HG02623 (cell line): ENCODE measurements around the gene ZNF74.
"Not testable (repeated sequence)": the region's sequence is repeated elsewhere in the genome, so short reads cannot be mapped to it uniquely, and the experiment has no call there.

Source experiments
- ATAC-seq: cut with Tn5 transposase; IDR thresholded peaks from one replicate; pipeline ENCODE4 v1.9.1; 2021; ENCODE audit warnings: moderate library complexity; ENCODE audit not compliant: unreplicated experiment

Gene ZNF74

DNA sequence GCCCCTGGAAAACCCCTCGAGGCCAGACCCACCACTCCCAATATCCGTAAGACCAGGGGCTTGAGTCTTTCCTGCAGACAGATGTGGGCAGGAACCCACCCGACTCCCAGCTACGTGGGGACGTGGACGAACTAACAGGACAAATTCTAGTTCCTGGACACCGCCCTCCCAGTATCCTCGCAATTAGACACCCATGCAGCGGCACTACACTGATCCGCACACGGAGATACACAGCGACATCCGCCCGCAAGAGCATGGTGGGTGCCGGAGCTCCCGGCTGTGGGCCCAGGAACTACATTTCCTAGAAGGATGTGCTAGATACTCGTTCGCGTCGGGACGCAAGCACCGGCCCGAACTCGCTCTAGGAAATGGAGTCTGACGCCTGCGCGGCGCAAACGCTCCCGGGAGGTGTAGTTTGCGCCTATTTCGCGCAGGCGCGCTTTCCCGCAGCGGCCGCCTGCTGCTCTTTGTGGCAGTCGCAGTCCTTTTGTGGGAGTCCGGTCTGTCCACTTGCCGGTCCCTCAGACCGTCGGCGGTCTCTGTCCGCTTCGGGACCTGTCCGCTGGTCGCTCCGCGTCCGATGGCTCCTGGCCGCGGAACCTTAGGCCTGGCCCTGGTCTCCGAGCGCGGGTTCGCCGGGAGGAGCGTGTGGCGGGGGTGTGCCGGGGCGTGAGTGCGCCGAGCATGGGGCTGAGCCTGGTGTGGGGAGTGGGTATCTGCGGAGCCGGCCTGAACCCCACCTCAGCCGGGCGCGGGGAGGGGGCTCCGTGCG, at the start of gene ZNF74:
TSS of gene ZNF74 (plus strand) at position 447 of the 772 bp plus-strand sequence. CDS start 478 bp downstream, outside the sequence.
- peak; percentile 69 for ATAC-seq

DNA sequence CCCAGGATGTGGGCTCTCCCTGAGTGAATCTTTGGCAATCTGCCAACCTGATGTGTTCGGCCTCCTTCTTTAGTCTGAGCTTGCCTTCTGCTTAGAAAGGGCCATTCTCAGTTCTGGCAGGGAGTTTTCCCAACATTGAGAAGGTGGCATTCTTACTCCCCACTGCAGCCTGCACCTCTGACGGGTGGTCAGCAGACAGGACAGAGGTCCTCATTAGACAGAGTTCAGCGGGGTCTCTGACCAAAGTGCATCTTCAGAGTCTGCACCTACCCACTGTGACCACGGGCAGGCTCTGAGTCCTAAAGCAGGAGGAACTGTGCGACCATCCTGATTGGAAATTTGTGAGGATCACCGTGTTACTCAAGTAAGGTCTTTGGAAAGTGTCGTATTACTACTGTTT, 47.4 kb upstream of the ZNF74 start:
- ATAC-seq, result not testable (repeated sequence)

DNA sequence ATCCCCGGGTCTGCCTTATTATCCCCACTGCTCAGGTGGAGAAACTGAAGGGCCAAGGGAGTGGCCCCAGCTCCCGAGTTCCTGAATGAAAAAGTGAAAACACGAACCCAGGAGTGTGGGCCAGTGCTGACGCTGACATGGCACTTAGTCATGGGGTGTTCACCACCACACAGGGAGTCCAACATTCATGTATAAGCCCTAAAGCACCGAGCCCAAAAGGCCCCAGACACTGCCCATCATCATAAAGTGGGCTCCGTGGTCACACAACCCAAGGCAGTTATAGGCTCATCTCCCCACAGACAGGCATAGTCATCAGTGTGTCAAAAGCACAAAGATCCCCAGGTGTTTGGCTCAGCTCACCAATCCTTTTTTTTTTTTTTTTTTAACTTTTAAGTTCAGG, 41.4 kb upstream of the ZNF74 start:
- not testable (repeated sequence) for ATAC-seq

DNA sequence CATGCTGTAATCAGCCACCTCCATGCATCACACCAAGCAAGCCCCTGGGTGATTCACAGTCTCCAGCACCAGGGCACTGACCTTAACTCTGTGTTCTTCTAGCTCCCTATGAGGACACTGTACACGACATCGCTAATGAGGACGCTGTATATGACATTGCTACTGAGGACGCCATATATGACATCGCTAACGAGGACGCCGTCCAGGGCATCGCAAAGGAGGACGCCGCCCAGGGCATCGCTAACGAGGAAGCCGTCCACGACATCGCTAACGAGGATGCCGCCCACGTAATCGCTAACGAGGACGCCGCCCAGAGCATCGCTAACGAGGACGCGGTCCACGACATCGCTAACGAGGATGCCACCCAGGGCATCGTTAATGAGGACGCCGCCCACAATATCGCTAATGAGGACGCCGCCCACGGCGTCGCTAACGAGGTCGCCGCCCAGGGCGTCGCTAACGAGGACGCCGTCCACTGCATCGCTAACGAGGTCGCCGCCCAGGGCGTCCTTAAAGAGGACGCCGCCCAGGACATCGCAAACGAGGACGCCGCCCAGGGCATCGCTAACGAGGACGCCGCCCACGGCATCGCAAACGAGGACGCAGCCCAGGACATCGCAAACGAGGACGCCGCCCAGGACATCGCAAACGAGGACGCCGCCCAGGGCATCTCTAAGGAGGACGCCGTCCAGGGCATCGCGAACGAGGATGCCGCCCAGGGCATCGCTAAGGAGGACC, 39.5 kb upstream of the ZNF74 start:
- ATAC-seq, result no peak

DNA sequence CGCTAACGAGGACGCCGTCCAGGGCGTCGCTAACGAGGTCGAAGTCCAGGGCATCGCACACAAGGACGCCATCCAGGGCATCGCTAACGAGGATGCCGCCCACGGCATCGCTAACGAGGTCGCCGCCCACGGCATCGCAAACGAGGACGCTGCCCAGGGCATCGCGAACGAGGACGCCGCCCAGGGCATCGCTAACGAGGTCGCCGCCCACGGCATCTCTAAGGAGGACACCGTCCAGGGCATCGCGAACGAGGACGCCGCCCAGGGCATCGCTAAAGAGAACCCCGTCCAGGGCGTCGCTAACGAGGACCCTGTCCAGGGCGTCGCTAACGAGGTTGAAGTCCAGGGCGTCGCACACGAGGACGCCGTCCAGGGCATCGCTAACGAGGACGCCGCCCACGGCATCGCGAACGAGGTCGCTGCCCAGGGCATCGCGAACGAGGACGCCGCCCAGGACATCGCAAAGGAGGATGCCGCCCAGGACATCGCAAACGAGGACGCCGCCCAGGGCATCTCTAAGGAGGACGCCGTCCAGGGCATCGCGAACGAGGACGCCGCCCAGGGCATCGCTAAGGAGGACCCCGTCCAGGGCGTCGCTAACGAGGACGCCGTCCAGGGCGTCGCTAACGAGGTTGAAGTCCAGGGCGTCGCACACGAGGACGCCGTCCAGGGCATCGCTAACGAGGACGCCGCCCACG, 37.9 kb upstream of the ZNF74 start:
- ATAC-seq, result not testable (repeated sequence)

DNA sequence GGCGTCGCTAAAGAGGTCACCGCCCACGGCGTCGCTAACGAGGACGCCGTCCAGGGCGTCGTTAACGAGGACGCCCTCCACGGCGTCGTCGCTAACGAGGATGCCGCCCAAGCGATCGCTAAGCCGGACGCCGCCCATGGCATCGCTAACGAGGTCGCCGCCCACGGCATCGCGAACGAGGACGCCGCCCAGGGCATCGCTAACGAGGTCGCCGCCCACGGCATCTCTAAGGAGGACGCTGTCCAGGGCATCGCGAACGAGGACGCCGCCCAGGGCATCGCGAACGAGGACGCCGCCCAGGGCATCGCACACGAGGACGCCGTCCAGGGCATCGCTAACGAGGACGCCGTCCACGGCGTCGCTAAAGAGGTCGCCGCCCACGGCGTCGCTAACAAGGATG, 37.0 kb upstream of the ZNF74 start:
- ATAC-seq, result not testable (repeated sequence)

DNA sequence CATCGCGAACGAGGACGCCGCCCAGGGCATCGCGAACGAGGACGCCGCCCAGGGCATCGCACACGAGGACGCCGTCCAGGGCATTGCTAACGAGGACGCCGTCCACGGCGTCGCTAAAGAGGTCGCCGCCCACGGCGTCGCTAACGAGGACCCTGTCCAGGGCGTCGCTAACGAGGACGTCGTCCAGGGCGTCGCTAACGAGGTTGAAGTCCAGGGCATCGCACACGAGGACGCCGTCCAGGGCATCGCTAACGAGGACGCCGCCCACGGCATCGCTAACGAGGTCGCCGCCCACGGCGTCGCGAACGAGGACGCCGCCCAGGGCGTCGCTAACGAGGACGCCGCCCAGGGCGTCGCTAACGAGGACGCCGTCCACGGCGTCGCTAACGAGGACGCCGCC, 36.0 kb upstream of the ZNF74 start:
- ATAC-seq, result not testable (repeated sequence)

DNA sequence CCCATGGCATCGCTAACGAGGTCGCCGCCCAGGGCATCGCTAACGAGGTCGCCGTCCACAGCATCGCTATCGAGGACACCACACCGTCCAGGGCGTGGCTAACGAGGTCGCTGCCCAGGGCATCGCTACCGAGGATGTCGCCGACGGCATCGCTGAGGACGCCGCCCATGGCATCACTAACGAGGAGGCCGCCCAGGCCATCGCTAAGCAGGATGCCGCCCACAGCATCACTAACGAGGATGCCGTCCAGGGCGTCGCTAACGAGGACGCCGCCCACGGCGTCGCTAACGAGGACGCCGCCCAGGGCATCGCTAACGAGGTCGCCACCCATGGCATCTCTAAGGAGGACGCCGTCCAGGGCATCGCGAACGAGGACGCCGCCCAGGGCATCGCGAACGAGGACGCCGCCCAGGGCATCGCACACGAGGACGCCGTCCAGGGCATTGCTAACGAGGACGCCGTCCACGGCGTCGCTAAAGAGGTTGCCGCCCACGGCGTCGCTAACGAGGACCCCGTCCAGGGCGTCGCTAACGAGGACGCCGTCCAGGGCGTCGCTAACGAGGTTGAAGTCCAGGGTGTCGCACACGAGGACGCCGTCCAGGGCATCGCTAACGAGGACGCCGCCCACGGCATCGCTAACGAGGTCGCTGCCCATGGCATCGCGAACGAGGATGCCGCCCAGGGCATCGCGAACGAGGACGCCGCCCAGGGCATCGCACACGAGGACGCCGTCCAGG, 35.3 kb upstream of the ZNF74 start:
- not testable (repeated sequence) for ATAC-seq

DNA sequence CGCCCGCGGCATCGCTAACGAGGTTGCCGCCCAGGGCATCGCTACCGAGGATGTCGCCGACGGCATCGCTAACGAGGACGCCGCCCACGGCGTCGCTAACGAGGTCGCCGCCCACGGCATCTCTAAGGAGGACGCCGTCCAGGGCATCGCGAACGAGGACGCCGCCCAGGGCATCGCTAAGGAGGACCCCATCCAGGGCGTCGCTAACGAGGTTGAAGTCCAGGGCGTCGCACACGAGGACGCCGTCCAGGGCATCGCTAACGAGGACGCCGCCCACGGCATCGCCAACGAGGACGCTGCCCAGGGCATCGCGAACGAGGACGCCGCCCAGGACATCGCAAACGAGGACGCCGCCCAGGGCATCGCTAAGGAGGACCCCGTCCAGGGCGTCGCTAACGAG, 33.7 kb upstream of the ZNF74 start:
- not testable (repeated sequence) for ATAC-seq

DNA sequence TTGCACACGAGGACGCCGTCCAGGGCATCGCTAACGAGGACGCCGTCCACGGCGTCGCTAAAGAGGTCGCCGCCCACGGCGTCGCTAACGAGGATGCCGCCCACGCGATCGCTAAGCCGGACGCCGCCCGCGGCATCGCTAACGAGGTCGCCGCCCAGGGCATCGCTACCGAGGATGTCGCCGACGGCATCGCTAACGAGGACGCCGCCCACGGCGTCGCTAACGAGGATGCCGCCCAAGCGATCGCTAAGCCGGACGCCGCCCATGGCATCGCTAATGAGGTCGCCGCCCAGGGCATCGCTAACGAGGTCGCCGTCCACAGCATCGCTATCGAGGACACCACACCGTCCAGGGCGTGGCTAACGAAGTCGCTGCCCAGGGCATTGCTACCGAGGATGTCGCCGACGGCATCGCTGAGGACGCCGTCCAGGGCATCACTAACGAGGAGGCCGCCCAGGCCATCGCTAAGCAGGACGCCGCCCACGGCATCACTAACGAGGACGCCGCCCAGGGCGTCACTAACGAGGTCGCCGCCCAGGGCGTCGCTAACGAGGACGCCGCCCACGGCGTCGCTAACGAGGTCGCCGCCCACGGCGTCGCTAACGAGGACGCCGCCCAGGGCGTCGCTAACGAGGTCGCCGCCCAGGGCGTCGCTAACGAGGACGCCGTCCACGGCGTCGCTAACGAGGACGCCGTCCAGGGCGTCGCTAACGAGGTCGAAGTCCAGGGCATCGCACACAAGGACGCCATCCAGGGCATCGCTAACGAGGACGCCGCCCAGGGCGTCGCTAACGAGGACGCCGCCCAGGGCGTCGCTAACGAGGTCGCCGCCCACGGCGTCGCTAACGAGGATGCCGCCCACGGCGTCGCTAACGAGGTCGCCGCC, 32.8 kb upstream of the ZNF74 start:
- ATAC-seq, result not testable (repeated sequence)

DNA sequence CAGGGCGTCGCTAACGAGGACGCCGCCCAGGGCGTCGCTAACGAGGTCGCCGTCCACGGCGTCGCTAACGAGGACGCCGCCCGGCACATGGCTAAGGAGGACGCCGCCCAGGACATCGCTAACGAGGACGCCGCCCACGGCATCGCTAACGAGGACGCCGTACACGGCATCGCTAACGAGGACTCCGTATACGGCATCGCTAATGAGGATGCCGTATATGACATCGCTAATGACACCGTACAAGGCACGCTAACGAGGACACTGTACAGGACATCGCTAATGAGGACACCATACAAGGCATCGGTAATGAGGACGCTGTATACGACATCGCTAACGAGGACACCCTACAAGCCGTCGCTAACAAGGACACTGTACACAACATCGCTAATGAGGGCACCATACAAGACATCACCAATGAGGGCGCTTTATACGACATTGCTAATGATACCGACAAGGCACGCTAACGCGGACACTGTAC, 32.2 kb upstream of the ZNF74 start:
- not testable (repeated sequence) for ATAC-seq

DNA sequence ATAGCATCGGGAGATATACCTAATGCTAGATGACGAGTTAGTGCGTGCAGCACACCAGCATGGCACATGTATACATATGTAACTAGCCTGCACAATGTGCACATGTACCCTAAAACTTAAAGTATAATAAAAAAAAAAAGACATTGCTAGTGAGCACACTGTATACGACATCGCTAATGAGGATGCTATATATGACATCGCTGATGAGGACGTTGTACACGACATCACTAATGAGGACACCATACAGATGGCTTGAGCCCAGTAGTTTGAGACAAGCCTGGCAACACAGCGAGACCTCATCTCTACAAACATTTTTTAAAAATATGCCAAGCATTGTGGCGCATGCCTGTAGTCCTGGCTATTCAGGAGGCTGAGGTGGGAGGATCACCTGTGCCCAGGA, 31.5 kb upstream of the ZNF74 start:
- not testable (repeated sequence) for ATAC-seq

DNA sequence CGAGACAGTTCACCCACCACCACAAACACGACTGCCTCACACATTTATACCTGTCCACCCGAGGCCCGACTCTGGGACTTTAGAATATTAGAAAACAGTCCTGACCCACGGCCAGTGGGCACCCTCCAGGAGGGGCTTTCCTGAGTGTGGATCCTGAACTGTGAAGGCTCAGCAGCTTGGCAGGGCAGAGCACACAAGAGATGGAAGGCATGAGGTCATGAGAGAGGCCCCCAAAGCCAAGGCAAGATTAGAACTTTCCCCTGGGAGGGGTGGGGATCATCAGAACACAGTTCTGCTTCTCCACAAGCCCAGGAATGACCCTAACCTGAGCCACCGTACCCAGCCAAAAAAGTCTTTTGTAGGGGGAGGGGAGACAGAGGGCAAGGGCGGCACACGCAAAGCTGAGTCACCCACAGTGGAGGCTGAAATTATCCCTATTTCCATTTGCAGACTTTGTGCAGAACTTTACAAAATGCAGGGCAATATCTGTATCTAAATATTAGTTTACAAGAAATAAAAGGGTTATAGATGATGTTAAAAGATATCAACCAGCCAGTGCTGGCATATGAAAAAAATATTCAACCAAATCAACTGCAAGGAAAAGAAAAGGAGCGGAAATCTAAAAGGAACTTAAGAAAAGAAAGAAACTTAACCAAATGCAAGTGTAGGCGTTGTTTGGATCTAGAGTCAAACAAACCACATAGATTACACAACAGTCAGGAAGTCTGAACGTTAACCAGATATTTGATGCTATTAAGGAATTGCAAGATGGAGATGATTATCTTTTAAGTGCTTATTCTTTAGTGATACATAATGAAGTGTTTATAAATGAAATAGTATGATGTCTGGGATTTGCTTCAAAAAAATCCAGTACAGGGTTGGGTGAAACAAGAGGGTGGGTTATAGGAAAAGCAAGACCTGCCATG, 29.4 kb upstream of the ZNF74 start:
- ATAC-seq, result not testable (repeated sequence)

DNA sequence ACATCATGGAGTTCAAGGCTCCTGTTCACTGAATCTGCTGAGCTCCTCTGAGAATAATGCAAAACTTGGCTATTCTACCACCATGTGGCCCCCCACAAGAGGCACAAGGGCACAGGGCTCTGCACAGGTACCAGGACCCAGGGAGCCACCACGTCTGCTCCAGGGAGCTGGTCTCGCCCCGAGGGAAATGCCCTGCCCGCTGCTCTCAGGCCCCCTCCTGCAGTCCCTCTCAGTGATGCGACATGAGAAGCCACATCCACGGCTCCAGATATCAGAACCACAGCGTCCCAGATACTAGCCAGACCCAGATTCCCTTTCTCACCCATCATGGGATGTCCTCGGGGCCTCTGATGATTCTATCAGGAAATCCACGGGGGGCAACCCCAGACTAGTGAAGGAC, 27.1 kb upstream of the ZNF74 start:
- ATAC-seq, result not testable (repeated sequence)

DNA sequence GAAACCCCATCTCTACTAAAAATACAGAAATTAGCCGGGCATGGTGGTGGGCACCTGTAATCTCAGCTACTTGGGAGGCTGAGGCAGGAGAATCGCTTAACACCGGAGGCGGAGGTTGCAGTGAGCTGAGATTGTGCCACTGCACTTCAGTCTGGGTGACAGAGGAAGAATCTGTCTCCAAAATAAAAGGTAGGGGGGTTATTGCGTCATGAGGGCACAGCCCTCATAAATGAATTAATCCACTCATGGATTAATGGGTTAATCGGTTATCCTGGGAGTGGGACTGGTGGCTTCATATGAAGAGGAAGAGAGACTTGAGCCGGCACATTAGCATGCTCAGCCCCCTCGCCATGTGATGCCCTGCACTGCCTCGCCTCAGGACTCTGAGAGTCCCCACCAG, 25.1 kb upstream of the ZNF74 start:
- not testable (repeated sequence) for ATAC-seq

DNA sequence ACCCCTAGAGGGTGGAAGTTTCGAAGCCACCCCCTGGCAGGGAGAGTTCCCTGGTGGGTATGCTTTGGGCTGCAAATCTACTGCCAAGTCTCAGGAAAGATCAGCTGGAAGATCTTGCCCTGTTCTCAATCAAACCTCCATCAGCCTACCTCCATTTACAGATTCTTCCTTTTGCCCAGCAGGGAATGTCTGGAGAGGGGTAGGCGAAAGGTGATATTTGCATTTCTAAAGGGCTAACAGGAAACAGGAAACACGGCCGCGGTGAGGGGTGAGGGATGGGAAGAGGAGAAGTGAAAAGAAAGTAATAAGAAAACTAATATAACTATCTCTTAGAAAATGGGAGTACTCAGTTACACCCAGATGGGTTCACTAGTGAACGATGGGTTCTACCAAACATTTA, 22.3 kb upstream of the ZNF74 start:
- not testable (repeated sequence) for ATAC-seq

DNA sequence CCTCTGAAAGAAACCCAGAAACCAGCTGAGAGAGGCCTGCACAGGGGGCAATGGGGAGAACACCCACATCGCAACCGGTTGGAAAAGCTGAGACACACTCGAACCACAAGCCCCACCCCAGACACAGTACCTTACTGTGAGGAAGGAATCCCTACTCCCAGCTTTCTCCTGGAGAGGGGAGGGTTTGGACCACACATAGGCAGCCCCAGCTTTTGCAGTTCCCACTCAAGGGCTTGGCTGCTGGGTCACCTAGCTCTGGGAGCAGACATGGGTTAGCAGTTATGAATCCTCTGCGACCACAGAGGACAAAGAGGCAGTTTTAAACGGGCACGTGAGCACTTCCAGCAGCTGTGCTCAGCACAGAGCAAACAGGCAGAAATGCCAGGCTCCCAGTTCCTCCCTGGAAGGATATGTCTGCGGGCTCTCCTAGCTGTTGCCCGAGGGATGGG, 21.5 kb upstream of the ZNF74 start:
- ATAC-seq, result not testable (repeated sequence)

DNA sequence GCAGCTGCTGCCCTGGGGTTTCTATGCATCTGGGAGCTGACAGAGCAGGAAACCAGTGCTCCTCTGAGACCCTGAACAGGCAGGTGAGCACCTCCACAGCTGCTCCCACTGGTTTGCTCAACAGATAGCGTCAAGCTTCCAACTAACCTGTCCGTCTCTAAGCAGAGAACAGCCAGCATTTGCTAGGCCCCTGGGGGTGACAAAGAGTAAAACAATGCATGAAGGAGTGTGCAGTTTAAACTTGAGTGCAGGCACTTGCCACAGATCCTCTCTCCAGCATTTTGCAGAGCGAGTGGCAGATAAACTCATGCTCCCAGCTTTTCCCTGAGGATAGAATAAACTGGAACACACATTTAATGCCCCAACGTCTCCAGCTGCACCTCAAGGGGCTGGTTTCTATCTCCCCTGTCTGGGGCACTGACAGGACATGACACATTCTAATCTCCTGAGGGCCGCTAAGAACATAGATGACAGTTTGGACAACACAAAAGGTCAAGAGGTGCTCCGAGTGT, 20.7 kb upstream of the ZNF74 start:
- ATAC-seq, result not testable (repeated sequence)
